NCI-H748 (cell line): ENCODE measurements around the gene ELOB.

Experiments used
- DNase-seq: peaks from one replicate; lab custom pipeline; 2025; ENCODE audit not compliant: unreplicated experiment; lab: John Stamatoyannopoulos, UW

ELOB gene

GRCh38 chr16:2784358-2785100 lies 7.4 kb upstream of the ELOB start:
- DNase-seq = no peak

GRCh38 chr16:2783581-2784357 lies 6.7 kb upstream of the ELOB start:
- DNase-seq = no peak

DNA sequence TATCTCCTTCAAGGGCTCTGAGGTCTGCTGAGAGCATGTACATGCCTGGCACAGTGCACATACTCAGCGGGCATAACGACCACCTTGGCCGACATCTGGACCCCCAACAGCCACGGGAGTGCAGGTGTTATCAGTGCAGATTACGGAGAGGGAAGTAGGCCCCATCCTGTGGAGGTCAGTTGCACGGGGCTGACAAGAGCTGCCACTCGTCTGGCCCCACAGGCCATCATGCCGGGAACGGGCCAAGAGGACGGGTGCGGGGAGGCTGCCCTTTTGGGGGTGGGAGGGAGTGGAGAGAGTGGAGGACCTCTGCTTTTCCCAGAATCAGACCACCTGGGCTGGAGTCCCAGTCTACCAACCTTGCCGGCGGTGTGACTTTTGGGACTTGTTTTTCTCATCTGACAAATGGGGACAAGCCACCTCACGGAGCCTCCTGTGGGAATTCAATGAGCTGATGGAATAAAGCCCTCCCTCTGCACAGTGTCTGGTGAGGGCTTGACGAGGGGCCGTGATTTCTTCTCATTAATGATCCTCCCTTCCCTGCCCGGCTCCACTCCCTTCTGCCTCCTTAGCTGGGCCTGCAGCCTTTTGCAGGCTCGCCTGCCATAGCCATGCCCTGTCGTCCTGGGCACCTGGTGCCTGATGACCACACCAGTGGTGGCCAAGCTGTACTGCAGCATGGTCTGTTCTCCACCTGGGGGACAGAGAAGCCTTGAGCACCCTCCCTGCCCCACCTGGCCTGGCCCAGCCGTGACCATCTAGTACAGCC lies 5.7 kb upstream of the ELOB start:
- no peak for DNase-seq

DNA sequence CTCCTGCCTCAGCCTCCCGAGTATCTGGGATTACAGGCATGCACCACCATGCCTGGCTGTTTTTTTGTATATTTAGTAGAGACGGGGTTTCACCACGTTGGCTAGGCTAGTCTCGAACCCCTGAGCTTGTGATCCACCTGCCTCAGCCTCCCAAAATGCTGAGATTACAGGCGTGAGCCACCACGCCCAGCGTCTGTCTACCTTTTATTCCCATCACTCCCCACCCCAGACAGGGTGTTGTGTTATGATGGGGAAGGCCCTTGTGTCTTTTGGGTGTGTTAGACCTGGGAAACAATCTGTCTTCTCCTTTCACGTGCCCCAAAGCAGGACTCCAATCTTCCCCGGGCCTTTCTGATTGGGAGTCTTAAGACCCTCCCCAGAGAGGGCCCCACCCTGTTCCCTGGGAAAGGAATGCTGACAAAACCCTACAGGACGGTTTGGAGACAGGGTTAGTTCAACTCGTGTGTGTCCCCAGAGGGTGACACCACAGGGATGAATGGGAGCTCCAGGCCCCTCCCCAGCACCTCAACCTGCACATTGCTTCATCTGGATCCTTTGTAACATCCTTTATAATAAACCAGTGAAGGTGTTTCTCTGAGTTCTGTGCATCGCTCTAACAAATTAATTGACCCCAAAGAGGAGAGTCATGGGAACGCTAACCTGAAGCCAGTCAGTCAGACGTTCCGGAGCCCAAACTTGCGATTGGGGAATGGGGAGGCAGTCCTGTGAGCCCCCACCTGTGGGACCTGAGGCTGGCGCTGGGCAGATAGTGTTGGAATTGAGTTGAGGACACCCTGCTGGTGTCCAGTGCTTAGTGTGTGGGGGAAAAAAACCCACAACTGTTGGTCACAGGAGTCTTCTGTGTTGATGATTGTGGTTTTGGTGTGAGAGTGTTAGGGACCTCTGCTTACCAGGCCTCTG lies 3.2 kb upstream of the ELOB start:
- DNase-seq = no peak

- DNase-seq = no peak
Measured at GRCh38 chr16:2779151-2779920, 2.3 kb upstream of the ELOB start.

GRCh38 chr16:2778630-2778958 lies 1.5 kb upstream of the ELOB start:
- no peak for DNase-seq

GRCh38 chr16:2777903-2778629 lies 986 bp upstream of the ELOB start:
- DNase-seq = no peak

GRCh38 chr16:2776500-2777139 lies 460 bp downstream of the ELOB start:
- DNase-seq = peak; percentile 54

GRCh38 chr16:2775765-2776499 lies 1.1 kb downstream of the ELOB start:
- no peak for DNase-seq

DNA sequence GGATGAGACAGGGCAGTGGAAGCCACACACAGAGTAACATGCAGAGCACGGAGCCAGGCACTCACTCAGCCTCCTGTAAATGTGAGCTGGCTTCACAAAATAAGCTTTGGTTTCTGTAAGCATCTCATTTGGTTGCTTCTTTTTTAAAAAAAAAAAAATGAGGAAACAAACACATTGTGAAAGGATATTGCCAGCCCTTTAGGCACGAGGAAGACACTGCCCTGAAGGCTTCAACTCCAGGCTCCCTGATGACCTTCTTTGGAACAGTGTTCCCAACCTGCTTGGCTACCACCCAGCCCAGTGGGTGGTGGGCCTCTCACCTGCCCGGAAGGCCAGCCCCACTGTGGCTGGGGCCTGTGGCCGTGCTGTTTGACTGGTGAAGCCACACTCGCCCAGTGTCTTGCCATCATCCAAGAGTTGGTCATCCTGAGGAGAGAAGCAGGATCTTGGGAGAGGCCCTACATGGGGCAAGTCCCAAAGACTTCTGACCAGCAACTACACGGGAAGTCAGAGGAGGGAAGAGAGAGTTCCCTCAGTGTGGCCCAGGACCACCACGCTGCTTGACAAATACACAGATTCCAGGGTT lies 1.9 kb downstream of the ELOB start:
- DNase-seq = no peak

GRCh38 chr16:2774161-2774891 lies 2.8 kb downstream of the ELOB start:
- no peak for DNase-seq

- DNase-seq = no peak
Measured at GRCh38 chr16:2773188-2773968, 3.7 kb downstream of the ELOB start.

GRCh38 chr16:2771496-2772402 lies 5.3 kb downstream of the ELOB start:
- DNase-seq = no peak

DNA sequence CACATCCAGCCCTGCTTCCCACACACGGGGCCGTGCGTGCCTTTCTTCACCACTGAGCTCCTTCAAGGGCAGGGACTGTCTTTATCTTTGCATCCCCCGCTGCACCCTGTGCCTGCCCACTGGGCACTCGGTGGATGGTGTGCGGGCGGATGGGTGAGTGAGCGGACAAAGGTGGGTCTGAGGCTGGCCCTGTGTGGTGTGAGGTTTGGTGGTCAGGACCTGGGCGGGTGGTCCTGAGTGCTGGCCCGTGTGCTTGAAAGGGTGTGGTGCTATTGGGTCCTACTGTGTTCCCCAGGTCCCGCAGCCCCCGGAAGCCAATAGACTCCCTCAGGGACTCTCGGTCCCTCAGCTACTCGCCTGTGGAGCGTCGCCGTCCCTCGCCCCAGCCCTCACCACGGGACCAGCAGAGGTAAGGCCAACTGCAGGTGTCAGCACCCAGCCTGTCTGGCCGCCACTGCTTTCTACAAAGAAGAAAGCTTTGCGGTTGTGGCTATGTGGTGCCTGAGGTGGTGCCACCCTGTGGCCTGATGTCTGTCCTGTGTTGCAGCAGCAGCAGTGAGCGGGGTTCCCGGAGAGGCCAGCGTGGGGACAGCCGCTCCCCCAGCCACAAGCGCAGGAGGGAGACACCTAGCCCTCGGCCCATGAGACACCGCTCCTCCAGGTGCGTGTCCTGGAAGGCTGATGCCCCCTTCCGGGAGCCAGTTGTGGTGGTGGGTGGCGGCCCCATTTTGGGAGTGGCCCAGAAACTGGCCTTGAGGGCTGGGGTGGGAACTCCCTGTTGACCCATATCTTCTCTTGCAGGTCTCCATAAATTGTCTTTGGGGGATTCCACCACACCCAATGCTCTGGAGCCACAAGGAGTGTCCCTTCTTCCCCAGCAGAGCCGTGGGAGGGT lies 6.8 kb downstream of the ELOB start:
- no peak for DNase-seq
